Ramos (cell line): ENCODE data around the gene SH3RF3.

Experiments
- in situ Hi-C: fragments of 300-500 bp; cut with MboI; formaldehyde crosslinking; loops from one replicate; pipeline ENCODE4 v1.14.3; 2022; ENCODE audit warnings: low sequenced_read_pairs; ENCODE audit not compliant: unreplicated experiment

SH3RF3 gene

GRCh38 chr2:109196081-109196875, 67.3 kb downstream of the SH3RF3 start:
- in situ Hi-C loops: no loop called here

DNA sequence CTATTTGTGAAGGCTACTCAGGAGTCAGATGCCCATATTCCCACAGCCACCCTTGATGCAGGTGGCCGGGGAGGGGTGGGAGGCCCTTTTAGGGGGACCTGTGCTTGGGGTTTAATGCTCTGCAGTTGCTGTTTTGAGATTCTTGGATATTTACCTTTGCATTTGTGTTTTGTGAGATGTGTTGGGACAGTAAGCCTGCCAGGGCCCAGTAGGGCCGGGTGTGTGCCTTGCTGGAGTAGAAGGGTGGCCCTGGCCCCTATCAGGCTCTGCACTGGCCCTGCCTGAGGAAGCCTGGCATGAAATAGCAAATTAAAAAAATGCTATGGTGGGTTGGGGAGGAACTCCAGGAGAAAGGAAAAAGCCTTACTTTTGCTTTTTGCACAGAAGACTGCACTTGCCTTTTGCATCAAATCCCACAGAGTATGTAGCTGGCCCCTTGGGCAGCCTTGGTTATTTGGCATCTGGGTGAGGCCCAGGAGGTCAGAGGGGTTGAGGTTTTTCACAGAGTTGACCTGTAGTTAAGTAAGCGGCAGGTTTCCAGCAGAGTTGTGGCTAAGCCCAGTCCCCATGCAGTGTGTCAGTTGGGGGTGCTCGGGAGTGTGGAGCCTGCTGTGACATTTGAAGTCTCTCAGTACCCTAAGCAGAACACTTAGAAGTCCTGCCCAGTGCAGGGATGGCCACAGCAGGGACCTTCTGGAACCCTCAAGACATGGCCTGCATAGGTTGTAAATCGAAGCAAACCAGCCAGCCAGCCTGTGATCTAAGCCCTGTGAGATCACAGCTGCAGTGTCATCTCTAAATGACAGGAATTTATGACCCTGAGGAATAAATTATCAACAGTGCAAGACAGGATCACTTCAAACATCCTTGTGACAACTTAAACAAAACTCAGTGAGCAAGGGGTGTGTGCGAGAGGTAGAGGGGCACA, 68.8 kb downstream of the SH3RF3 start:
- in situ Hi-C loops: no loop called here

GRCh38 chr2:109199790-109200189, 70.8 kb downstream of the SH3RF3 start:
- in situ Hi-C loops: no loop called here

- in situ Hi-C loops: no loop called here
Measured at GRCh38 chr2:109200616-109201464, 71.8 kb downstream of the SH3RF3 start.

- in situ Hi-C loops: no loop called here
Measured at GRCh38 chr2:109201465-109202327, 72.7 kb downstream of the SH3RF3 start.

DNA sequence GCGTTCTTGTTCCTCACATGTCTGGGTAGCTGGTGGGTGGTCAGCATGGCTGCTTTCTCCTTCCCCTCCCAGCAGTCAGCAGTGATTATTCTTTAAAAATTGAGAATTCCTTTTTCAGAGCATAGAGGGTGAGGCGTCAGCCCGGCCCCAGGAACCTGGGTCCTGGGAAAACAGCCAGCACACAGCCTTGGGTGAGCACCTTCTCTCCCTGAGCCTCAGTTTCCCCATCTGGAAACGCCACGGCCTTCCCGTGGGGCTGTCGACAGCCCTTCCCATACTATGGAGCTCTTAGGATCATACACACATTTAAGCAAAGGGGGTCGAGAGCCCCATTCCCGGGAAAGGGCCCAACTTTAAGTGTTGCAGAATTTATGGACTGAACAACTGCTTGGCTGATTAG, 73.5 kb downstream of the SH3RF3 start:
- in situ Hi-C loops: no loop called here

GRCh38 chr2:109203246-109204011, 74.4 kb downstream of the SH3RF3 start:
- in situ Hi-C loops: no loop called here

- in situ Hi-C loops: no loop called here
Measured at GRCh38 chr2:109204412-109204811, 75.4 kb downstream of the SH3RF3 start.

- in situ Hi-C loops: no loop called here
Measured at GRCh38 chr2:109205447-109205846, 76.4 kb downstream of the SH3RF3 start.

DNA sequence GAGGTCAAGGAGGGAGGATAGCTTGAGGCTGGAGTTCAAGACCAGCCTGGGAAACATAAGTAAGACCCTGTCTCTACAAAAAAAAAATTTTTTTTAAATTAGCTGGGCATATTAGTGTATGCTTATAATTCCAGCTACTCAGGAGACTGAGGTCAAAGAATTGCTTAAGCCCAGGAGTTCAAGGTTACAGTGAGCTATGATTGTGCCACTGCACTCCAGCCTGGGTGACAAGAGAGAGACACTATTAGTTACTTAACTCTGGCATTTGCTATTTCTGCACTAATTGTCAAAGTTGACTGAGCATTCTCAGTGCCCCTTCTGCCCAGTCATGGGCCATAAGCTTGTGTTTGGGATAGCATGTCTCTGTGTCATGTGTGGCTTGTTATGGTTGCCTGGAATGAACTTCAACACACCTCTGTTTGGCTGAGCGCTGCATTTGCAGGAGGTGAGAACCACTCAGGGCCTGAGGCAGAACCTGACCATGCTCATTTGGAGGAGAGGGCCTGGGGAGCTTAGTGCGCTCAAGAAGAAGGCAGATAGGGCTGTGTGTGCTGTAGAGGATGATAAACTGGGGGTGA, 77.7 kb downstream of the SH3RF3 start:
- in situ Hi-C loops: no loop called here

DNA sequence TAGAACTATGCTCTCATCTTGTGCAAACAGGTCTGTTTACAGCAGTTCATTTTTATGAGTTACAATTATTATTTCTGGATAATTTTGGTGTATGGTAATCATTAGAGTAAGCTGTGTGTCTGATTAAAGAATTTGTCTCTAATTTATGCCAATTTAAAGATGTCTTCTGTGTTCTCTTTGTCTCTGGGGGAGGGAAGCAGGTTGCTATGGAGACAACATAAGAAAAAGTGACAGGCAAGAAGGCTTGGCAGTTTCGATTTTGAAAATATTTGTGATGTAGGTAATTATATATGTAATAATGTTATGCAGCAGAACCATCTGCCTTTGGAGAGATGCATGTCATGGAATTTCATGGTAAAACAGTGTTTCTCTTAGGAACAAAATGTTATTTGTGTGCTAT, 78.2 kb downstream of the SH3RF3 start:
- in situ Hi-C loops: no loop called here

- in situ Hi-C loops: no loop called here
Measured at GRCh38 chr2:109208071-109208950, 79.3 kb downstream of the SH3RF3 start.

- in situ Hi-C loops: no loop called here
Measured at GRCh38 chr2:109208951-109209335, 79.9 kb downstream of the SH3RF3 start.

GRCh38 chr2:109209412-109209811, 80.4 kb downstream of the SH3RF3 start:
- in situ Hi-C loops: no loop called here

DNA sequence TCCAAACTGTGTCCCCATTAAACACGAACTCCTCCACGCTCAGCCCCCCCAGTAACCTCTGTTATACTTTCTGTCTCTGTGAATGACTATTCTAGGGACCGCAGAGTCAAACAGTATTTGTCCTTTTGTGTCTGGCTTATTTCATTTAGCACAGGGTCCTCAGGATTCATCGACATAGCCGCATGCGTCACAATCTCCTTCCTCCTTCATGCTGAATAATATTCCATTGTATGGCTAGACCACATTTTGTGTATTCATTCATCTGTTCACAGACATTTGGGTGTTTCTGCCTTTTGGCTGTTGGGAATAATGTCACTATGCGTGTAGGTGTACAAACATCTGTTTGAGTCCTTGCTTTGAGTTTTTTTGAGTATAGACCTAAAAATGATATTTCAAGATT, 80.9 kb downstream of the SH3RF3 start:
- in situ Hi-C loops: no loop called here

- in situ Hi-C loops: no loop called here
Measured at GRCh38 chr2:109210431-109211200, 81.6 kb downstream of the SH3RF3 start.

- in situ Hi-C loops: no loop called here
Measured at GRCh38 chr2:109211315-109211714, 82.3 kb downstream of the SH3RF3 start.
